Amniotic stem cell (primary cell): ENCODE results near the gene DNMT1.
"Not testable (repeated sequence)": the region's sequence is repeated elsewhere in the genome, so short reads cannot be mapped to it uniquely, and the experiment has no call there.

Experiments used
- DNase-seq: peaks from one replicate; lab custom pipeline; 2025; lab: John Stamatoyannopoulos, UW

The DNMT1 gene

GRCh38 chr19:10194500-10195198 lies at the start of gene DNMT1:
Gene DNMT1 (minus strand): TSS chr19:10194953. CDS start chr19:10194899, 54 bp downstream.
- peak; percentile 69 for DNase-seq

DNA sequence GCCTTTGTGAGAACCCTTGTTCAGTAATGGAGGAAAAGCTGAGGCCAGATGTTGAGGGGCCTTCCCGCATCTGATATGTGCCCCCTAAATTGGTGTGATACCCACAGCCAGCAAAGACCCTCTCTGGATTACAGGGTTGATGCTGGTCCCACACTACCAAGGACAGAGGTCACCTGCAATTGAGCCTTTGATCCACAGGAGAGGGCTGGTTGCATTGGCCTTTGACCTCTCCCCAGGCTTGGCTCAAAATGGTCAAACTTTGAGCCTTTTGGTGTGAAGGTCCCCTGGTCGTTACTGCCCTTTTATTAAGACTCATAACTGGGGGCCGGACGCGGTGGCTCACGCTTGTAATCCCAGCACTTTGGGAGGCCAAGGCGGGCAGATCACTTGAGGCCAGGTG lies 48.9 kb upstream of the DNMT1 start:
- no peak for DNase-seq

DNA sequence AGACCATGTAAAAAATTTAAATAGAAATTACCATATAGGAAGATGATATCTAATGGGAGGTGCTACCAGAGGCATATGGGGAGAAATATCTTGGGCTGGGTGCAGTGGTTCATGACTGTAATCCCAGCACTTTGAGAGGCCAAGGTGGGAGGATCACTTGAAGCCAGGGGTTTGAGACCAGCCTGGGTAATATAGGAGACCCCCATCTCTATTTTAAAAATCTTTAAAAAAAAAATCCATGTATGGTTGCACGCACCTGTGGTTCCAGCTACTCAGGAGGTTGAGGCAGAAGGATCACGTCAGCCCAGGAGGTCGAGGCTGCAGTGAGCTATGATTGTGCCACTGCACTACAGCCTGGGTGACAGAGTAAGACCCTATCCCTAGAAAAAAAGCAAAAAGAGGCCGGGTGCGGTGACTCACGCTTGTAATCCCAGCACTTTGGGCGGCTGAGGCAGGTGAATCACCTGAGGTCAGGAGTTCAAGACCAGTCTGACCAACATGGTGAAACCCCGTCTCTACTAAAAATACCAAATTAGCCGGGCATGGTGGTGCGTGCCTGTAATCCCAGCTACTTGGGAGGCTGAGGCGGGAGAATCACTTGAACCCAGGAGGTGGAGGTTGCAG lies 47.2 kb upstream of the DNMT1 start:
- DNase-seq = not testable (repeated sequence)

- DNase-seq = no peak
Observed at GRCh38 chr19:10238172-10238783, 43.5 kb upstream of the DNMT1 start.

- DNase-seq = no peak
Observed at GRCh38 chr19:10237702-10238101, 42.9 kb upstream of the DNMT1 start.

DNA sequence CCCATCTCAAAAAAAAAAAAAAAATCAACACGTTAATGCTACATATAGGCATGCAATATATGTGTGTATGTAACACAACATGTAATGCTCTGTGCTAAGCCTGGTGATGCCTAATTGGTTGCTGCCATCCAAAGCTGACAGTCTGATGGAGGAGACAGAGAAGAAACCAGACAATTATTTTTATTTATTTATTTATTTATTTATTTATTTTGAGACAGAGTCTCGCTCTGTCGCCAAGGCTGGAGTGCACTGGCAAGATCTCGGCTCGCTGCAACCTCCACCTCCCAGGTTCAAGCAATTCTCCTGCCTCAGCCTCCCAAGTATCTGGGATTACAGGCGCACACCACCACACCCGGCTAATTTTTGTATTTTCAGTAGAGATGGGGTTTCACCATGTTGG lies 40.7 kb upstream of the DNMT1 start:
- DNase-seq = not testable (repeated sequence)

DNA sequence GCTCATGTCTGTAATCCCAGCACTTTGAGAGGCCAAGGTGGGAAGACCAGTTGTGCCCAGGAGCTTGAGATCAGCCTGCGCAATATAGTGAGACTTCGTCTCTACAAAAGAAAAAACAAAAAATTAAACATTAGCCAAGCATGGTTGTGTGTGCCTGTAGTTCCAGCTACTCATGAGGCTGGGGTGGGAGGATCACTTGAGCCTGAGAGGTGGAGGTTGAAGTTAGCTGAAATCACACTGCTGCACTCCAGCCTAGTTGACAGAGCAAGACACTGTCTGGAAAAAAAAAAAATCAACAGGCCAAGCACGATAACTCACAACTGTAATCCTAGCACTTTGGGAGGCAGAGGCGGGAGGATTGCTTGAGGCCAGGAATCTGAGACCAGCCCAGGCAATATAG lies 40.2 kb upstream of the DNMT1 start:
- no peak for DNase-seq

DNA sequence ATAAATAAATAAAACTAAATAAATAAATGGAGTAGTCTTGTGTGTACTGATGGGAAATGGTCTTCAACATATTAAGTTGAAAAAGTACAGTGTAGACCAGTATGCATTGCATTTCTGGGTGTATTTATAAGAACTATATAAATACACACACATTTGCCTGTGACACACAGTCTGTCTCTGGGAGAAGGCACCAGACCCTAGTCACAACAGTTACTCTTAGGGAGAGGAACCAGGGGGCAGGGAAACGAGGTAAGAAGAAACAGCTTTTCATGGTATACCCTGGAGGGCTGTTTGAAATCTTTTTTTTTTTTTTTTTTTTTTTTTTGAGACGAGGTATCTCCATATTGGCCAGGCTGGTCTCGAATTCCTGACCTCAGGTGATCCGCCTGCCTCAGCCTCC lies 39.2 kb upstream of the DNMT1 start:
- no peak for DNase-seq

- DNase-seq = no peak
Observed at GRCh38 chr19:10231612-10232228, 37.0 kb upstream of the DNMT1 start.

GRCh38 chr19:10230861-10231611 lies 36.3 kb upstream of the DNMT1 start, which contains the start of gene S1PR2:
Gene S1PR2 (minus strand): TSS chr19:10231331. CDS start chr19:10224905, 6,426 bp downstream.
- DNase-seq = peak; percentile 54

GRCh38 chr19:10230173-10230860 lies 35.6 kb upstream of the DNMT1 start:
- DNase-seq = no peak

GRCh38 chr19:10228920-10229319 lies 34.2 kb upstream of the DNMT1 start:
- DNase-seq = no peak

DNA sequence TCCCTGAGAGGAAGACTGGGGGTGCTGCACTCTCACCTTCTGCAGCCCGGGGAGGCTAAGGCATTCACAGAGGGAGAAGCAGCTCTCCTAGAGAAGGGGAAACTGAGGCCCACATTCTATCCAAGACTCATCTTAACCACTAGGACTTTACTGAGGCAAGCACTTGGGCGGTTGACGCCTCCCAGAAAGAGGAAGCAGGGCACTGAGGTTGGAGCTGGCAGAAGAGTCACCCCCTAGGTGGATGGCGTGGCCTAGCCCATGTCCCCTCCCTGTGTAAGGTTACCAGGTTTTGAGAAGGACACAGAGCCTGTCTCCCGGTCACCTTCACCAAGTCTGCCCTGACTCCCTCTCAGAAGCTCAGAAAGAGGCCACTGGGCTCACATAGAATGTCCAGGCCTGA lies 33.6 kb upstream of the DNMT1 start:
- DNase-seq = no peak

GRCh38 chr19:10227026-10227971 lies 32.5 kb upstream of the DNMT1 start:
- DNase-seq = no peak

DNA sequence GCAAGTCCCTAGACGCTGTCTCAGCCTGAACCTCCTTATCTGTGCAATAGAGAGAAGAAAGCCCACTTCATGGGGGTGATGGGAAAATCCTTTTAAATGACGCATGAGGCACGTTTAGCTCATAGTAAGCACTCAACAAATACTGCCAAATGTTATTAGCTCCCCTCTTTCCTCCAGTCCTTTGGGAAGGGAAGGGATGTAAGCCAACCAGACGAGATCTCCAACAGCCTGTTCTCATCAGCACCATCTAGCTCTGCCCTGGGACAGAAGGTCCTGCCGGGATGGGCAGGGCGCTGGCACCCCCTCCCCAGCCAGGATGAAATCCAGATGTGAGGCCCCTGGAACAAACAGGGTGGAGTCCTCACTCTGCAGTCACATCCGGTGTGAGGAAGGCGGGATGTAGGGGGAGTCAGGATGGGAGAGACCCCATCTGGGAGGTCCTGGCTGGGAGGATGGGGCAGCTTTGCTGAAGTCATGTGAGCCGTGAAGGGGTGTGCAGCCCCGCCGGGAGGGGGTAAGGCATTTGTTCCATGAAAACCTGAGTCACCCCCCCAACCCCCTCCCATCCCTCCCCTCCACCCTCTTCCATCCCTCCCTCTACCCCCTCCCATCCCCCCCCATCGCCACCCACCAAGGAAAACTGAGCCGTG lies 31.7 kb upstream of the DNMT1 start:
- DNase-seq = no peak

GRCh38 chr19:10226021-10226375 lies 31.2 kb upstream of the DNMT1 start:
- DNase-seq = no peak

DNA sequence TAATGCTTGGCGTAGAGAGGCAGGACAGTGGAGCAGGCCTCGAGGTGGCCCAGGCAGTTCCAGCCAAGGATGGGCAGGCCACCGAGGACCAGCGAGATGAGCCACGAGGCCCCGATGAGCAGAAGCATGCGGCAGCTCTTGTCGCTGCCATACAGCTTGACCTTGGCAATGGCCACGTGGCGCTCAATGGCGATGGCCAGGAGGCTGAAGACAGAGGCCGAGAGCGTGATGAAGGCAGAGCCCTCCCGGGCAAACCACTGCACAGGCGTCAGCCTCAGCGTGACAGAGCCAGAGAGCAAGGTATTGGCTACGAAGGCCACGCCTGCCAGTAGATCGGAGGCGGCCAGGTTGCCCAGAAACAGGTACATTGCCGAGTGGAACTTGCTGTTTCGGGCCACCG lies 29.6 kb upstream of the DNMT1 start:
- no peak for DNase-seq

GRCh38 chr19:10223488-10224213 lies 28.9 kb upstream of the DNMT1 start:
- no peak for DNase-seq

GRCh38 chr19:10222201-10222890 lies 27.6 kb upstream of the DNMT1 start:
- DNase-seq = no peak
